HG03108 (cell line): ENCODE measurements around the gene DOC2B.
"Not testable (repeated sequence)": the region's sequence is repeated elsewhere in the genome, so short reads cannot be mapped to it uniquely, and the experiment has no call there.

Source experiments
- ATAC-seq: cut with Tn5 transposase; IDR thresholded peaks from one replicate; pipeline ENCODE4 v1.9.1; 2021; ENCODE audit warnings: moderate library complexity; ENCODE audit not compliant: unreplicated experiment

The DOC2B gene

DNA sequence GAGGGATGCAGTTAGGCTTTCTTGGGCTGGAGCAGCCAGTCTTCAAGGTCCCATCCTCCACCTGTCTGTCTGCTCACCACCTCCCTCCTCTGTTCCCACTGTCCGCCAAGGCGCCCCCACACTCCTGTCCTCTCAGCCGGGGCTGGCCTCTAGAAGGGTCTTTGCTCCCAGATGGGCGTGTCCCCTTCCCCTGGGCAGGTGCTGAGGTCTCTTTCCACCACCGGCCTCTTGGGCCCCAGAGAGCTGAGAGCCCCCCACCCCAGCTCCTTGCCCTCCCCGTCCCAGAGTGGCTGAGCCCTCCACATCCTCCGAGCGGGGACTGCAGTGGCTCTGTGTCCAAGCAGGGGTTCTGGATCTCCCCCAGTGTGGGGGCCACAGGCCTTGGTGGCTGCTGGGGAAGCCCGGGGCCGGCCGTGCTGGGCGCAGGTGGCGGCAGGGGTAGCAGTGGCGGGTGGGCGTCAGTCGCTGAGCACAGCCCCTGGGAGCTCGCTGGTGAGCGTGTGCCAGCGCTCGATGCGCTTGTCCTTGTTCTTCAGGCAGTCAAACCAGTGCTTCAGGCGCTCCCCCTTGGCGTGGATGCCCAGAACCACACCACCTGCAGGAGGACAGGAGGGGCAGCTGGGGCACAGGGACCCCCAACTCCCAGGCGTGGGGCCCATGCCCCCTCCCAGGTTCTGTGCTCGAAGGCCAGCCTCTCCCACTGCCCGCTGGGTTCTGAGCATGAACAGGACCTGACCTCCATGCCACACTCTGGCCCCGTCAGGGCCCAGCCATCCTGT is 34.3 kb downstream of the DOC2B start:
- ATAC-seq, result no peak

DNA sequence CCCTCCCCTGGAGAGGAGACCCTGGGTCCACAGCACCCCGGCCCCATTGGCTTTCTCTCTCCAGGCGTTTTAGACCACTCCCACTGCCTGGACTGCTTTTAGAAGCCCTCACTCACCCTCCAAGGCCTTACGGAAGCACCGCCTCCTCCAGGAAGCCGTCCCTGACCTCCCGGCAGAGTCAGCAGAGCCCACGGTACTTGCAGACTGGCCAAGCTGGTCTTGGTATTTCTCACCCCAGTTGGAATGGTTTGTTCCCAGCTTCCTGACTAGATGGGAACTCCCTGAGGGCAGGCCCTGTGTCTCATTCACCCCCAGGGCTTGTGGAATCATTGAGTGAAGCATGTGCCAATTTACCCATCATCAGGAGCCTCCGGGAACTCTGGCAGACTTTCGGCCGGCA is 34.9 kb downstream of the DOC2B start:
- no peak for ATAC-seq

DNA sequence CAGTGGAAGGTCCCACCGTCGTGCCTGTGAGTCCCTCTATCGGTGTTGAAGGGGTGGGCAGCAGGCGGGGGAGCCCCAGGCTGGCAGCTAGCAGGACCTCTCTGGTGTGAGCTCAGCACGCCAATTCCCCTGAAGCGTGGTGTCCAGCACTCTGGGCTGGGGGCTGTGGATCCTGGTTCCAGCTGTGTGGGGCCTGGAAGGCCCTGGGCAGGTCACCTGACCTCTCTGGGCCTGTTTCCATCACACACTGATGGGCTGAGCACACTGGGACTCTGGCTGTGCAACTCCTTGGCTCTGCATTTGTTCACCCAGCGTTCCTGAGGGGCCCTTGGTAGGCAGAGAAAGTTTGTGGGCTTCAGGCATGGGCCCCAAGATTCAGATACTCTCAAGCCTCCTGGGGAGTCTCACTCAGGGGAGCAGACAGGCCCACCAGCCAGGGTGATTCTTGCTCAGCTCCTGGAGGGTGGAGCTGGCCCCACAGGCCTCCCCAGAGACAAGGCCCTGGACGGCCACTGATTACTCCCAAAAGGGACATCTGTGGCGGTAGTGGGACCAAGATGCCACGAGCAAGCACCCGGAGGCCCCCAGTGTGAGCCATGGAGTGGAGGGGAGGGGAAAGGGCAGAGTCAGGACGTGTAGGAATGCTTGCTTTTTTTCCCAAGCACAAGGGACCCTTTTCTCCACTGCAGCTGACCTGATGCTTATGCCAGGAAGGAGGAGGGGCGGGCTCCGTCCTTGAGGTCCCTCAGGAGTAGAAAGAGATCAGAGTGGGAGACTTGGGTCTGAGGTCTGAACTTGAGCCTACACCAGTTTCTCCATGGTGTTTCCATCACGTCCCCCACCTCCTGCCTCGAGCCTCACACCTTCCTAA is 35.5 kb downstream of the DOC2B start:
- ATAC-seq, result no peak

DNA sequence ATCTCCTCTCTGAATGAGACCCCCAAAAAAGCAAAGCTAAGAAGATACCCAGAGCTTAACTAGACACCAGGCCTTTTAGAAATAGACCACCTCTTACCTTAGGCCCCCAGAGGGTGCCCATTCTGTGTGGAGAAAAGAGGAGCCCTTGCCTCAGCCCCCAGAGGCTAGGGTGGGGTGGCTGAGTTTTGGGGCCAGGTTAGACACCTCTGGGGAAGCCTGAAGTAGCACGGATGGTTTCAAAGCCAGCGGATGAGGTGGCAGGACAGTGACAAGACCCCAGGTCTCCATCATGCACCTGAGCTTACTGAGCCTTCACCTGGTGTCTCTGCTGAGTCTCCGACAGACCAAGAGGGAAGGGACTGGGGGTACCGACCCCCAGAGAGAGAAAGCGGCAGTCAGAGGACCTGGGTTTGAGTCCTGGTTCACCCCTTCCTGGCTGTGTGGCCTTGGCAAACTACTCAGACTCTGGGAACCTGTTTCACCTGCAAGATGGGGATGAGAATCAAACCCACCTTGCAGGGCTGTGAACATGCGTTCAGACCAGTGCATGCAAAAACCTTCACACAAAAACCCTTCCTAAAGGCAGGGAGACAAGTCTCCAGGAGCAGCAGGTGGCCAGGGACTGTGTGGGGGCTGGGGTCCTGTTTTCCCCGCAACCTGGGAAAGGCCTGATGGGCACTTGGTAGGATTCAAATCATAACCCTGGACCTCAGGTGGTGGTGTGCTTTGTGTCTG is 36.3 kb downstream of the DOC2B start:
- ATAC-seq, result no peak

DNA sequence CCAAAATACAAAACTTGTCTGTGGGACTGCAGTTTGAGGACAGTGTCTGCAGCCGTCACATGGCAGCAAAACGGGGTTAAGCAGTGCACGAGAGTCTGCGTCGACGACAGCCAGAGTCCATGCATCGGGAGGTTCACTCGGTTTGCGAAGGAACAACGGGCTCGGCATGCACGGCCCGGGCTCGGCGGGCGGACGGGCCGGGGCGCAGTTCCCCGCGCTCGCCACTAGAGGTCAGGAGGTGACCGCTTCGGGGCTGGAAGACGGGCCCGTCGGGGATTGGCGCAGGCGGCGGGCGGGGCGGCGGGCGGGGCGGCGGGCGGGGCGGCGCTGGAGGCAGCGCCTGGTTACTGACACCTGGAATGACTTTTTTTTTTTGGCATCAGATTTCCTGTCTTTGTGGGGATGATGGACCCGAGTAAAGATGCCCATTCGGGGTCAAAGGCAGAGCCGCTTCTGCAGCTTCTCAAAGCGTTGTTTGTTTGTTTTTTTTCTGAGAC is 37.6 kb downstream of the DOC2B start:
- peak; percentile 59 for ATAC-seq

DNA sequence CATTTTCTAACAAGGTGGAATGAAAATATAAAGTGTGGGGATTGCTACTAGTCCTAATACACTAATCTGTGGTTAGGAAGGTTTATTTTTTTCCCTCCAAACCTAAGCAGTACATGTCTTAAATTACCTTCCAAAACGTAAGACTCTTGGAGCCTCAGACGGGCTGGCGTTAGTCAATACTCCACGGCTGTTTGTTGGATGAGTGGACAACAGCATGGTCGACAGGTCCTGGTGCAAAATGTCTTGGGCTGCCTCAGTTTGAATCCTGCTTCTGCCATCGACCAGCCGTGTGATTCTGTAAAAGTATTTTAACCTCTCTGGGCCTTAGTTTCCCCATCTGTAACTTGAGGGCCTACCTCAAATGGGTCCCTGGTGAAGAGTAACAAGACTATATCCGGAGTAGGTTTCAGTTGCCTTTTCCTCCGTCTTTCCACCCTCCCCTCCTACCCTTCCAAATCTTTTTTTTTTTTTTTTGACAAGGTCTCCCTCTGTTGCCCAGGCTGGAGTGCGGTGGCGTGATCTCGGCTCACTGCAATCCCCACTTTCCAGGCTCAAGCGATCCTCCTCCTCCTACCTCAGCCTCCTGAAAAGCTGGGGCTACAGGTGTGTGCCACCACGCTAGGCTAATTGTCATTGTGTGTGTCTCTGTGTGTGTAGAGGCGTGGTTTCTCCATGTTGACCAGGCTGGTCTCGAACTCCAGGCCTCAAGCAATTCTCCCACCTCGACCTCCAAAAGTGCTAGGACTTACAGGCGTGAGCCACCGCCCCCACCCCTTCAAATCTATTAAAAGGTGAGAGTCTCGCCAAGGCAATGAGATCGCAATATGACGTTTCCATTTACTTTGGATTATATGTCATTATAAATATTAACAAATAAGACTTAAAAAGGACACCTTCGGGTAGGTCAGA is 38.3 kb downstream of the DOC2B start:
- no peak for ATAC-seq

DNA sequence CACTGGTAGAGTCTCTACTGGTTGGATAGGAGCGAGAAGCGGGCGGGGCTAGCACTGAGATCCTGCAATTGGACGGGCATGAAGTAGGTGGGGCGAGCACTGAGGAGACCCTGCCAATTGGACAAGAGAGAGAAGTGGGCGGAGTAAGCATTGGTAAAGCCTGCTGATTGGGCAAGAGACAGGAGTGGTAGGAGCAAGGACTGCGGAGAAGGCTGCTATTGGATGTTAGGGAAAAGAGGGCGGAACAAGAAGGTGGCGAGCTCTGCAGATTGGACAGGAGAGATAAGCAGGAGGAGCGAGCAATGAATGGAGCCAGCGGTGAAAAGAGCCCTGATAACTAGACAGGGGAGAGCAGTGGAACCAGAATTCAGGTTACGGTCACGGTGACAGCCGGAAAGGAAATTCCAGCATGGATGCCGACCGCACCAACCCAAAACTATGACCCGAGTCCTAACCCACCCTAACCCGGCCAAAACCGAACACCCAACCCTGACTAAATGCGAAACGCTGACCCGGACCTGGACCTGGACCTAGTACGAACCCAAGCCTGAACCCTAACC is 39.3 kb downstream of the DOC2B start:
- no peak for ATAC-seq

DNA sequence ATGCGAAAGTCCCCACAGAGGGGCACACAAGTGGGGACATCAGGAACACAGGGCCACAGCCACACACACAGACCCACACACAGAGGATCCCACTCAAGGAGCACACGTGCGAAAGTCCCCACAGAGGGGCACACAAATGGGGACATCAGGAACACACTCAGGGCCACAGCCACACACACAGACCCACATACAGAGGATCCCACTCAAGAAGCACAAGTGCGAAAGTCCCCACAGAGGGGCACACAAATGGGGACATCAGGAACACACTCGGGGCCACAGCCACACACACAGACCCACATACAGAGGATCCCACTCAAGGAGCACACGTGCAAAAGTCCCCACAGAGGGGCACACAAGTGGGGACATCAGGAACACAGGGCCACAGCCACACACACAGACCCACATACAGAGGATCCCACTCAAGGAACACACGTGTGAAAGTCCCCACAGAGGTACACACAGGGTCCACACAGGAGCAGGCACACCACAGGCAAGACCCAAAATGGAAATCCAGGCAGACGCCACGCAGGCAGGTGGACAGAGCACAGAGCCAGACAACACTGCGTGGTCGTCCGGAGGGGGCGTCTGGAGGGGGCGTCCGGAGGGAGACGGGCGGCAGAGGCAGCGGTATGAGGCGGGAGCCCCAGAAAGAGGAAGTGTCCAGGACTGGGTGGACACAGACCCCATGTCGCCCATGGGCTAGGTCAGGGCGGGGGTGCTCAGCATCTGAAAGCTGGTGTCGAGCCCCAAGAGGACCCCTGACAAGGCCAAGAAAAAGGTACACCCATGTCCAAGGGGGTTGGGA is 41.8 kb downstream of the DOC2B start:
- not testable (repeated sequence) for ATAC-seq

DNA sequence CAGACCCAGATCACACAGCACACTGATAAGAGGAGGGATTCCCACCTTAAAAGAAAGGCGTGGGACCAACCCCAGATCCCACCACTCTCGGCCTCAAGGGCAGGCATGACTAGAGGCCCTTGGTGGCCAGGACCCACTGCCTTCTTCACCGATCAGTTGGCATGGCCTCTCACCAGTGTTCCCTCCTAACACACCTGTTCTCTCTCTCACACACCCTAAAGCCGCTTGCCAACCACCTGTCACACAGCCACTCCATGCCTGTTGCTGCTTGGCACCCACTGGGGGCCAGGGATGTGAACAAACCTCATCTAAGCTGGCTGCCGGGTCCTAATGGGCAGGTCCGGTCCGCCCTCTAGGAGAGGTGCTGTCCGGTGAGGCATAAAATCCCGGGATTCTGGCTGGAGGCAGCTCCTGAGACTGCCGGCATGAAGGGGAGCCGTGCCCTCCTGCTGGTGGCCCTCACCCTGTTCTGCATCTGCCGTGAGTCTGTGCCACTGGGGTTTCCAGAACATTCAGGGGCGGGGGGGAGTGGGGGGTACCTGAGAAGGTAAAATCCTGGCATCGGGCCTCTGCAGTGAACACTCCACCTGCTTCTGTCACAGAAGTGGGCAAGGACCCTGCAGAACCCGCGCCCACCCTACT is 44.2 kb downstream of the DOC2B start, which contains the start of gene SCGB1C2:
TSS of gene SCGB1C2 (plus strand) at position 404 of the 642 bp plus-strand sequence. CDS start at position 426, 22 bp downstream.
- not testable (repeated sequence) for ATAC-seq

DNA sequence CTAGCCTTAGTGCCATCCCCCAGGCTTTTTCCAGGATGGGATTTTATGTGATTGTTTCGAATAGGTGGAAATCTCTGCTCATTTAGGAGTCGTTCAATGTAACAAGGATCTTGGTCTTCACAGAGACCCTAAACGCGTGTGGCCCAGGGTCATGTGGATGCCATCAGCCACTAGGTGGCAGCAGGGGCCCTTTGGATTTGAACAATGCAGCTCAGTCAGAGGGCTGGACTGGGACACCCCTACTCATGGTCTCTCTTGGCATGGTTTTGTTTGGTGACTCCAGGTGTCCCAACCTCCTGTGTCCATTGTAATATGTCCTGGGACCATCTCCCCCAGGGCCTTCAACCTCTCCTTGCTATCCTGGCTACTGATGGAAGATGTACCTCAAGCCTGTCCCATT is 44.9 kb downstream of the DOC2B start:
- ATAC-seq, result not testable (repeated sequence)

DNA sequence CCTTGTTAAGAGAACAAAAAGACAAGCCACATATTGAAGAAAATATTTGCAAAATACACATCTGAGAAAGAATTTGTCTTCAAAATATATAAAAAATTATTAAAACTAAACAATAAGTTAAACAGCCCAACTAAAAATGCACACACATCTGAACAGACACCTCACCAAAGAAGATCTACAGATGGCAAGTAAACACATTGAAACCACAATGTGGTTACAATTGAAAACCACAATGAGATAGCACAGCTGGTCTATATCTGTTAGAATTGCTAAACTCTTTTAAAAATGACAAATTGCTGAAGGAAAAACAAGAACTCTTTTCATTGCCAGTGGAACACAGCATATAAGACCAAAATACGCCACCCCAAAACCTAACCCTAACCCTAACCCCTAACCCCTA is 45.6 kb downstream of the DOC2B start:
- ATAC-seq, result not testable (repeated sequence)

DNA sequence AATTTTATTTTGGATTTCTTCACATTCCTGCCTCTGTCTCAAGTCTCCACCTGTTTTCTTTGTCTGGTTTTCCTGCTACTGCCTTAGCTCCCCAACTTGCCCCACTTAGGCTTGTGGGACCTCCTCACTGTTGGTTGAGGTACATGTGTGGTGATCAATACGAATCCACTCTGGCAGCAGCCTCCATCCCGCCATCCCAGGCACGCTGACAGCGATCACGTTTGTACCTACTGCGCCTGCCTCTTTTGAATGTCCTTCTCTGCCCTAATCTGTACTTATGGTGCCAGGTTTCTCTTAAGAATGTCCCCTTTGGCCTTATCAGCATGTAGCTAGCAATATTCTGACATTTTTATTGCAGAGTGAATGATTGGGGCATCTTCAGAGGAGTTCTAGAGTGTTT is 46.4 kb downstream of the DOC2B start:
- not testable (repeated sequence) for ATAC-seq

DNA sequence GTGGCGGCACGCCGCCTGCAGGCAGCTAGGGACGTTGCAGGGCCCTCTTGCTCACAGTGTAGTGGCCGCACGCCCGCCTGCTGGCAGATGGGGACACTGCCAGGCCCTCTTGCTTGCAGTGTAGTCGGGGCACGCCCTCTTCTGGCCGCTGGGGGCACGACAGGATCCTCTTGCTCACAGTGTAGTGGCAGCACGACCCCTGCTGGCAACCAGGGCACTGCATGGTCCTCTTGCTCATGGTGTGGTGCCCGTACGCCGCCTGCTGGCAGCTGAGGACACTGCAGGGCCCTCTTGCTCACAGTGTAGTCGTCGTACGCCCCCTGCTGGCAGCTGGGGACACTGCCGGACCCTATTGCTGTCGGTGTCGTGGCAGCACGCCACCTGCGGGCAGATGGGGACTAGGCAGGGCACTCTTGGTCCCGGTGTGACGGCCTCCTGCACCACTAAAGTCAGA is 47.1 kb downstream of the DOC2B start:
- peak; percentile 78 for ATAC-seq

DNA sequence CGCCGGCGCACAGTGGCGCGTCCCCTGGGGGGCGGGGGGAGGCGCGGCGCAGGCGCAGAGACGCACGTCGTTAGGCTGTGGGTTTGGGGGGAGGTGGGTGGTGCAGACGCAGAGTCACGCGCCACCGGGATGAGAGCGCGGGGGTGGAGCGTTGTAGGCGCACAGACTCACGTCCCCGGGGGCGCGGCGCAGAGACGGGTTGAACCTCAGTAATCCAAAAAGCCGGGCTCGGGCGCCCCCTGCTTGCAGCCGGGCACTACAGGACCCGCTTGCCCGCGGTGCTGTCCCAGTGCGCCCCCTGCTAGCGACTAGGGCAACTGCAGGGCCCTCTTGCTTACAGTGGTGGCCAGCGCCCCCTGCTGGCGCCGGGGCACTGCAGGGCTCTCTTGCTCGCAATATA is 47.5 kb downstream of the DOC2B start:
- not testable (repeated sequence) for ATAC-seq

DNA sequence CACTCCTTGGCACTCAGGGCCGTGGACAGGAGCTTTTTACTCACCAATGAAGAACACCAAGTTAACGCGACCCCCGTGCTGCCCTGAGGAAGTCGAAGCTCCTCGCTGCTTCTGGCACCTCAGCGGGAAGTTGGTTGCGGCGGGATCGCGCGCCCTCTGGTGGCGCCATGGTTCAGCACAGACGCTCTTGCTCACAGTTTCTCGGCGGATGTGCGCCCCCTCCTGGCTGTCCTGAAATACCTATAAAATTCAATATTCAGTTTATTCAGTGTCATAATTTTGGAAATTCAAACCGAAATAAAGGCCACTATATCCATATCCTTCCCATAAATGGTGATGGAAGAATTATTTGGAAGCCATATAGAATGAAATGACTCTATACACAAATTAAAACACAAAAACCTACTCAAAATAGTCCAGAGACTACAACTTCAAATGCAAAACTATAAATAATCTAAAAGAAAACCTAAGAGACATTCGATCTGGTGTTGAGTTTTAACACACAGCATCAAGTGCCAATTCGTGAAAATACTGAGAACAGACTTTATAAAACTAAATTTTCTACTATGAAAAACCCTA is 63.0 kb downstream of the DOC2B start:
- not testable (repeated sequence) for ATAC-seq

DNA sequence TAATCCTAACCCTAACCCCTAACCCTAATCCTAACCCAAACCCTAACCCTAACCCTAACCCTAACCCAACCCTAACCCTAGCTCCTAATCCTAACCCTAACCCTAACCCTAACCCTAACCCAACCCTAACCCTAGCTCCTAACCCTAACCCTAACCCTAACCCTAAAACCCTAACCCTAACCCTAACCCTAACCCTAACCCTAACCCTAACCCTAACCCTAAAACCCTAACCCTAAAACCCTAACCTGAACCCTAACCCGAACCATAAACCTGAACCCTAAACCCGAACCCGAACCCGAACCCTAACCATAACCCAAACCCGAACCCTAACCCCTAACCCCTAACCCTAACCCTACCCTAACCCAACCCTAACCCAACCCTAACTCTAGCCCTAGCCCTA is 68.3 kb downstream of the DOC2B start:
- not testable (repeated sequence) for ATAC-seq
